Smooth muscle cell (in vitro differentiated cells): Measurements from ENCODE around the gene ZBTB20. TPM values are rescaled to one million over a fixed set of nuclear protein-coding genes. Genes with fewer than 3 reads are reported as not detected.

ENCODE experiments used
- DNase-seq: peaks from one replicate; lab custom pipeline; 2025; ENCODE audit not compliant: unreplicated experiment; lab: John Stamatoyannopoulos, UW
- H2AFZ ChIP-seq: fragments of 200-600 bp; sonication (generic); 2 replicates; pipeline ENCODE4 v1.6.0; 2016; ENCODE audit warnings: antibody characterized with exemption, low read depth, mild to moderate bottlenecking
- H3F3A ChIP-seq: fragments of 200-600 bp; sonication (generic); 2 replicates; pipeline ENCODE4 v1.6.0; 2017; ENCODE audit warnings: antibody characterized with exemption, low read depth
- H3K27ac ChIP-seq: fragments of 200-600 bp; sonication (generic); 2 replicates; pipeline ENCODE4 v1.5.1; 2016; ENCODE audit warnings: low read depth, mild to moderate bottlenecking
- H3K27me3 ChIP-seq: fragments of 200-600 bp; sonication (generic); 2 replicates; pipeline ENCODE4 v1.6.1; 2016; ENCODE audit warnings: low read depth, mild to moderate bottlenecking
- H3K36me3 ChIP-seq: fragments of 200-600 bp; sonication (generic); 2 replicates; pipeline ENCODE4 v1.5.1; 2016; ENCODE audit warnings: low read depth
- H3K4me1 ChIP-seq: fragments of 200-600 bp; sonication (generic); 2 replicates; pipeline ENCODE4 v1.5.1; 2016; ENCODE audit warnings: low read depth
- H3K4me2 ChIP-seq: fragments of 200-600 bp; sonication (generic); 2 replicates; pipeline ENCODE4 v1.6.0; 2016; ENCODE audit warnings: mild to moderate bottlenecking
- H3K4me3 ChIP-seq: fragments of 200-600 bp; sonication (generic); 2 replicates; pipeline ENCODE4 v1.5.1; 2016; ENCODE audit warnings: mild to moderate bottlenecking
- H3K79me2 ChIP-seq: fragments of 200-600 bp; sonication (generic); 2 replicates; pipeline ENCODE4 v1.6.0; 2016; ENCODE audit warnings: low read depth, mild to moderate bottlenecking
- H3K9ac ChIP-seq: fragments of 200-600 bp; sonication (generic); 2 replicates; pipeline ENCODE4 v1.6.0; 2016; ENCODE audit warnings: low read depth
- H3K9me3 ChIP-seq: fragments of 200-600 bp; sonication (generic); replicated peaks from 2 replicates; pipeline ENCODE4 v1.5.1; 2016; ENCODE audit warnings: low read depth
- H4K20me1 ChIP-seq: fragments of 200-600 bp; sonication (generic); 2 replicates; pipeline ENCODE4 v1.6.0; 2016; ENCODE audit warnings: low read depth
- WGBS: methylation state at CpG from one replicate; pipeline ENCODE4 v1.1.7; 2016; ENCODE audit warnings: low lambda C conversion rate; 5-methylcytosine and 5-hydroxymethylcytosine counted together
- polyA plus RNA-seq: library from polyadenylated mRNA; unstranded; fragments of >200 nt; fragmentation: Nextera tagmentation; extraction: Ambion mirVana; gene quantifications from 2 replicates; pipeline ENCODE4 v1.2.1, GENCODE V29; 2016
- total RNA-seq: library from RNA; depleted of rRNA; stranded (reverse); fragments of >200 nt; gene quantifications from 2 replicates; pipeline ENCODE4 v1.2.3, GENCODE V29; 2014
- TF ChIP-seq, protein P1 (sequence below): fragments of 200-600 bp; sonication (generic); IDR thresholded peaks from 2 replicates; pipeline ENCODE4 v1.5.1; 2017; ENCODE audit warnings: borderline replicate concordance, mild to moderate bottlenecking, antibody characterized with exemption; ENCODE audit not compliant: insufficient read depth, poor library complexity, severe bottlenecking

ZBTB20 gene
- total and polyA plus RNA-seq, 2 experiments from 2014 or later = 4.9 to 6.8 TPM

DNA sequence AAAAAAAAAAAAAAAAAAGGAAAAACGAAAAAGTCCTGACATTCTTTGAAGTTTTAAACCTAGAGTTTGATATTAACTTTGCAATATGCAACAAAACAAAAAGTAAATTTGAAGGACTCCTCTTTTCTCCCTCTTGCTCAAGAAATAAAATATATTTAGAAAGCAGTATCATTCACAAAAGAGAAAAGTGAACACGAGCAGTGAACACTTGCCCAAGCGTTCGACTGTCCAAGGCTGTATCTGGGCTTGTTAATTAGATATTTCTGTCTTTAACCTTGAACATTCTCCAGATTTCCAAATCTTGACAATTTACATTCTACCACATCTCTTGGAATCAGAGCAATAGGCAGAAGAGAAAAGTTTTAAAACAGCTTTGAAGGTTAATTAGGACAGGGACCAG lies 495.5 kb downstream of the ZBTB20 start:
- Histone ChIP-seq H3K9me3 (no peaks in the 10 kb centered on the region), H3K4me2 (no peak overlapping the region)

DNA sequence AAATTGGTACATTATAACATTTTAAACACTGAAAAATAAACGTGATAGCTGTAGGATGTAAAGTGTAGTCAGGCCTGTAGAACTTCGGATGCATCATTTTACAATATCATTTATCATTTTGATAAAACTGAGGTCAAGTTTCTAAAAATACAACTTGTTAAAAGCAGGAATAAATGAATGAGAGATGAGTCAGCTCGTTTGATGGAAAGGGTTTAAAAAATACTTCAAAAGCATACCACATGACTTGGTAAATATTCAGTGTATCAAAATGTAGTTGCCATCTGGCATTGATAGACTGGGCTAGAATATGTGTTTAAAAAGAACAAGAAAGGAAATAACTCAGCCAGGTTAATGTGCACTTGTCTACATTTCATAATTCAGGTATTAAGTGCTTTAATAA lies 496.3 kb downstream of the ZBTB20 start:
- Histone ChIP-seq H3K9ac (no peak overlapping the region), H3K27me3 (no peaks in the 10 kb centered on the region), H3F3A (no peaks in the 10 kb centered on the region), H3K79me2 (no peaks in the 10 kb centered on the region), H3K27ac (peak overlapping the region; percentile 80), H3K4me3 (no peak overlapping the region), H3K9me3 (no peaks in the 10 kb centered on the region), H3K4me1 (peaks cover 12% of the 10 kb centered on the region), H4K20me1 (no peaks in the 10 kb centered on the region), H3K36me3 (no peaks in the 10 kb centered on the region), H3K4me2 (peak overlapping the region; percentile 2), H2AFZ (no peak overlapping the region)
- 61% methylated on average over 3 of the region's 3 CpGs for WGBS
- TF ChIP-seq, protein P1, sequence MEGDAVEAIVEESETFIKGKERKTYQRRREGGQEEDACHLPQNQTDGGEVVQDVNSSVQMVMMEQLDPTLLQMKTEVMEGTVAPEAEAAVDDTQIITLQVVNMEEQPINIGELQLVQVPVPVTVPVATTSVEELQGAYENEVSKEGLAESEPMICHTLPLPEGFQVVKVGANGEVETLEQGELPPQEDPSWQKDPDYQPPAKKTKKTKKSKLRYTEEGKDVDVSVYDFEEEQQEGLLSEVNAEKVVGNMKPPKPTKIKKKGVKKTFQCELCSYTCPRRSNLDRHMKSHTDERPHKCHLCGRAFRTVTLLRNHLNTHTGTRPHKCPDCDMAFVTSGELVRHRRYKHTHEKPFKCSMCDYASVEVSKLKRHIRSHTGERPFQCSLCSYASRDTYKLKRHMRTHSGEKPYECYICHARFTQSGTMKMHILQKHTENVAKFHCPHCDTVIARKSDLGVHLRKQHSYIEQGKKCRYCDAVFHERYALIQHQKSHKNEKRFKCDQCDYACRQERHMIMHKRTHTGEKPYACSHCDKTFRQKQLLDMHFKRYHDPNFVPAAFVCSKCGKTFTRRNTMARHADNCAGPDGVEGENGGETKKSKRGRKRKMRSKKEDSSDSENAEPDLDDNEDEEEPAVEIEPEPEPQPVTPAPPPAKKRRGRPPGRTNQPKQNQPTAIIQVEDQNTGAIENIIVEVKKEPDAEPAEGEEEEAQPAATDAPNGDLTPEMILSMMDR = no peak
- DNase-seq = no peak

More for the DNA sequence above, 495.5 kb downstream of the ZBTB20 start:
- peaks cover 12% of the 10 kb centered on the region for H3K4me1 ChIP-seq
- DNase-seq = no peak
- H3K36me3 ChIP-seq = no peaks in the 10 kb centered on the region
- H3K27ac ChIP-seq = no peak overlapping the region
- no peak overlapping the region for H3K4me3 ChIP-seq
- no peak overlapping the region for H3K9ac ChIP-seq
- WGBS = 95% methylated on average over 4 of the region's 4 CpGs
- TF ChIP-seq, protein P1 = no peak
- no peaks in the 10 kb centered on the region for H3K79me2 ChIP-seq
- no peaks in the 10 kb centered on the region for H4K20me1 ChIP-seq
- H2AFZ ChIP-seq = no peak overlapping the region
- no peaks in the 10 kb centered on the region for H3F3A ChIP-seq
- no peaks in the 10 kb centered on the region for H3K27me3 ChIP-seq

DNA sequence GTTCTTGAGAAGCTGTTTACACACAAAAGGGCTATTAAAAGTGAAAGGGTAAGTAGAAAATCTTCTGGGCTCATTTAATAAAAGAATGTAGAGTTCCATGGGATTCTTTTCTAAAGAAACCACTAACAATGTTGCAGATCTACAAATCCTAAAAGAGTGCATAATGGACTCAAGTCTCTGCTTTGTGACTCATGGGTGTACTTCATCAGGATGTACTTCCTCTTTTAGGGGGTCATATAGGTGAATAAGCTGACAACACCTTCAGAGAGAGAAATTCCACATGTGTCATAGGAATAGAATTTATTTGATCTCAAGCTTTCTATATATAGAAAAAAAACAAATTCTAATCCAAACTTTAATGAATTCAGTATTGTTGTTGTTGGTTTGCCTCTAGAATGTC lies 497.8 kb downstream of the ZBTB20 start:
- TF ChIP-seq, protein P1 = no peak
- no peak overlapping the region for H3K4me3 ChIP-seq
- no peaks in the 10 kb centered on the region for H3K9me3 ChIP-seq
- peak overlapping the region; percentile 29 for H3K4me2 ChIP-seq
- no peaks in the 10 kb centered on the region for H3K36me3 ChIP-seq
- peaks cover 12% of the 10 kb centered on the region for H3K4me1 ChIP-seq
- H3K79me2 ChIP-seq = no peaks in the 10 kb centered on the region
- no peaks in the 10 kb centered on the region for H4K20me1 ChIP-seq
- no peaks in the 10 kb centered on the region for H3K27me3 ChIP-seq
- H3K9ac ChIP-seq = no peak overlapping the region
- H2AFZ ChIP-seq = no peak overlapping the region
- H3F3A ChIP-seq = no peaks in the 10 kb centered on the region
- DNase-seq = no peak
- H3K27ac ChIP-seq = peak overlapping the region; percentile 80

DNA sequence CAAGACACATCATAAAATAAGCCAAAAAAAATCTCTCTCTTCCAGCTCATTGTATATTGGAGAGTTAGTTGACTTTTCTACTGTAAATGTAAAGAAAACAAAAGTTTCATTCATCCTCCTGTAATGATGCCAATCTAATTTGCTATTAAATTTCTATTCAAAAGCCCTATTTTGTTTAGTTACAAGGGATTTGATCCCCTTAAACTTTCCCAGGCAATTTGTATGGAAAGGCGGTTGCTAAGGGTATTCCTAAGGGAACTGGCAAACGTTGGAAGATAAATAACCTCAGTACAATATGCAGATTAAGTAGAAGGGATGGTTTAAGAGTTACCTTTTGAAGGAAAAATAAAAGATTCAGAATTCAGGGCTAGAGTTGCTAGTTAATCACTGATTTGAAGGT lies 500.6 kb downstream of the ZBTB20 start:
- WGBS = 93% methylated on average over 2 of the region's 2 CpGs
- Histone ChIP-seq H3K79me2 (no peaks in the 10 kb centered on the region), H4K20me1 (no peaks in the 10 kb centered on the region), H3K36me3 (no peaks in the 10 kb centered on the region), H3K4me1 (peaks cover 12% of the 10 kb centered on the region), H3K27me3 (no peaks in the 10 kb centered on the region), H3K4me2 (no peak overlapping the region), H3K9ac (no peak overlapping the region), H3K27ac (no peak overlapping the region), H2AFZ (no peak overlapping the region), H3F3A (no peaks in the 10 kb centered on the region), H3K4me3 (no peak overlapping the region), H3K9me3 (no peaks in the 10 kb centered on the region)
- no peak for DNase-seq
- TF ChIP-seq, protein P1 = no peak
